ENCODE data around the gene DOCK10.

- TF ChIP-seq, protein P1, sequence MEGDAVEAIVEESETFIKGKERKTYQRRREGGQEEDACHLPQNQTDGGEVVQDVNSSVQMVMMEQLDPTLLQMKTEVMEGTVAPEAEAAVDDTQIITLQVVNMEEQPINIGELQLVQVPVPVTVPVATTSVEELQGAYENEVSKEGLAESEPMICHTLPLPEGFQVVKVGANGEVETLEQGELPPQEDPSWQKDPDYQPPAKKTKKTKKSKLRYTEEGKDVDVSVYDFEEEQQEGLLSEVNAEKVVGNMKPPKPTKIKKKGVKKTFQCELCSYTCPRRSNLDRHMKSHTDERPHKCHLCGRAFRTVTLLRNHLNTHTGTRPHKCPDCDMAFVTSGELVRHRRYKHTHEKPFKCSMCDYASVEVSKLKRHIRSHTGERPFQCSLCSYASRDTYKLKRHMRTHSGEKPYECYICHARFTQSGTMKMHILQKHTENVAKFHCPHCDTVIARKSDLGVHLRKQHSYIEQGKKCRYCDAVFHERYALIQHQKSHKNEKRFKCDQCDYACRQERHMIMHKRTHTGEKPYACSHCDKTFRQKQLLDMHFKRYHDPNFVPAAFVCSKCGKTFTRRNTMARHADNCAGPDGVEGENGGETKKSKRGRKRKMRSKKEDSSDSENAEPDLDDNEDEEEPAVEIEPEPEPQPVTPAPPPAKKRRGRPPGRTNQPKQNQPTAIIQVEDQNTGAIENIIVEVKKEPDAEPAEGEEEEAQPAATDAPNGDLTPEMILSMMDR (IDR thresholded peaks at IDR 0.05): no peak
- TF ChIP-seq POLR2A (IDR thresholded peaks at IDR 0.05) (no peak), POLR2AphosphoS5 (IDR thresholded peaks at IDR 0.05) (no peak)
Observed at GRCh38 chr2:225074366-225074765, 32.1 kb upstream of the DOCK10 start.

All from stomach (tissue), 4 donors.